Colonic mucosa (tissue), 4 donors: ENCODE results near the gene ATP10A. TPM values are rescaled to one million over a fixed set of nuclear protein-coding genes. Genes with fewer than 3 reads are reported as not detected.

Source experiments
- DNase-seq: peaks from one replicate; pipeline ENCODE4 v3.0.0-alpha.2; 2020
- H3K27ac ChIP-seq: fragments of 200-600 bp; one replicate; pipeline ENCODE4 v1.8.0; 2021
- H3K27me3 ChIP-seq: fragments of 200-600 bp; one replicate; pipeline ENCODE4 v1.8.0; 2021
- H3K36me3 ChIP-seq: fragments of 200-600 bp; one replicate; pipeline ENCODE4 v1.8.0; 2021
- H3K4me1 ChIP-seq: fragments of 200-600 bp; one replicate; pipeline ENCODE4 v1.8.0; 2021; ENCODE audit warnings: mild to moderate bottlenecking
- H3K4me3 ChIP-seq: fragments of 200-600 bp; one replicate; pipeline ENCODE4 v1.8.0; 2021
- H3K9ac ChIP-seq, 2 donors: one replicate each; pipeline ENCODE4 v1.7.0; 2013; ENCODE audit warnings: control low read depth in 2 of 2, low read depth in 2 of 2, low read length in 2 of 2
- H3K9me3 ChIP-seq: fragments of 200-600 bp; one replicate; pipeline ENCODE4 v1.8.0; 2021
- intact Hi-C: fragments of 100-400 bp; cut with DNase I; formaldehyde crosslinking; loops from one replicate; pipeline ENCODE4 v1.14.1; 2022
- total RNA-seq, 2 donors: library from RNA; stranded (reverse); fragmentation: NEBNext Ultra II Directional in 1 of 2; extraction: Animal tissue kit (Norgen Biotek cat#: 25700) in 1 of 2; gene quantifications; one replicate each; pipeline ENCODE4 v1.2.1, GENCODE V29; 2021
- TF ChIP-seq, protein P1 (sequence below): fragments of 200-600 bp; IDR thresholded peaks from one replicate; pipeline ENCODE4 v1.8.0; 2022; ENCODE audit warnings: antibody characterized with exemption, mild to moderate bottlenecking
- donor health status: healthy.
- donor health status: DM: no; HTN: no; CAD: no.
- donor health status: DM: no; HTN: no; CAD: no.

ATP10A gene
- total RNA-seq, 2 donors from 2014 or later: 0.89 to 1.0 TPM

DNA sequence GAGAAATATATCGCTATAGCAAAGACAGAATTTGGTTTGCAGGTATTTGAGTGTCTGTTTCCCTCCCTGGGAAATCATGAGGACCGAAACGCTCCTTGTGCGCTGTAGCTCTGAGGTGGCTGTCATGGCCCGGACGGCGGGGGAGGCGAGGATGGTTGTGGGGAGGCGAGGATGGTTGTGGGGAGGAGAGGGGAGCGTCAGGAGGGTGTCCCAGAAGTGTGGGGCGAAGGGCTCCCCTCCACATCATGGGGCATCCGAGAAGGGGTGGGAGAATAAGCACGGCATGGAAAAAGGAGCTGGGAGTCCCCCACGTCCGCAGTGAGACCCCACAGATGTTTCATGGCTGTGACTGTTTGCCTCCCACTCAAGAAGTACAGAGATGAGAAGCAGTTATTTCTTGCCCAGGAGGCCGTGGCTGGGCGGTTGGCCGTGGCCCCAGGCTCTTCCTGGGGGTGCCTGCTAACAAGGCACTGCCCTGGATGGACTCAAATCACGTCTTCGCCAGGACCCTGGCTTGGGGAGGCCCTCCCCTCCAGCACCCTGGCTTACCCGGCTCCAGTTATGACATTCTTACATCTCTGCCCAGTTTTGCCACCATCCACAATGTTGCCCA is 947 bp upstream of the ATP10A start:
- Histone ChIP-seq H3K4me1 (no peaks in the 10 kb centered on the region), H3K27me3 (no peaks in the 10 kb centered on the region), H3K9ac (no peak overlapping the region), H3K4me3 (peak overlapping the region; percentile 45), H3K9me3 (no peaks in the 10 kb centered on the region), H3K27ac (no peak overlapping the region), H3K36me3 (no peaks in the 10 kb centered on the region)
- intact Hi-C loops: no loop called here
- DNase-seq: no peak
- TF ChIP-seq, protein P1, sequence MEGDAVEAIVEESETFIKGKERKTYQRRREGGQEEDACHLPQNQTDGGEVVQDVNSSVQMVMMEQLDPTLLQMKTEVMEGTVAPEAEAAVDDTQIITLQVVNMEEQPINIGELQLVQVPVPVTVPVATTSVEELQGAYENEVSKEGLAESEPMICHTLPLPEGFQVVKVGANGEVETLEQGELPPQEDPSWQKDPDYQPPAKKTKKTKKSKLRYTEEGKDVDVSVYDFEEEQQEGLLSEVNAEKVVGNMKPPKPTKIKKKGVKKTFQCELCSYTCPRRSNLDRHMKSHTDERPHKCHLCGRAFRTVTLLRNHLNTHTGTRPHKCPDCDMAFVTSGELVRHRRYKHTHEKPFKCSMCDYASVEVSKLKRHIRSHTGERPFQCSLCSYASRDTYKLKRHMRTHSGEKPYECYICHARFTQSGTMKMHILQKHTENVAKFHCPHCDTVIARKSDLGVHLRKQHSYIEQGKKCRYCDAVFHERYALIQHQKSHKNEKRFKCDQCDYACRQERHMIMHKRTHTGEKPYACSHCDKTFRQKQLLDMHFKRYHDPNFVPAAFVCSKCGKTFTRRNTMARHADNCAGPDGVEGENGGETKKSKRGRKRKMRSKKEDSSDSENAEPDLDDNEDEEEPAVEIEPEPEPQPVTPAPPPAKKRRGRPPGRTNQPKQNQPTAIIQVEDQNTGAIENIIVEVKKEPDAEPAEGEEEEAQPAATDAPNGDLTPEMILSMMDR: no peak

DNA sequence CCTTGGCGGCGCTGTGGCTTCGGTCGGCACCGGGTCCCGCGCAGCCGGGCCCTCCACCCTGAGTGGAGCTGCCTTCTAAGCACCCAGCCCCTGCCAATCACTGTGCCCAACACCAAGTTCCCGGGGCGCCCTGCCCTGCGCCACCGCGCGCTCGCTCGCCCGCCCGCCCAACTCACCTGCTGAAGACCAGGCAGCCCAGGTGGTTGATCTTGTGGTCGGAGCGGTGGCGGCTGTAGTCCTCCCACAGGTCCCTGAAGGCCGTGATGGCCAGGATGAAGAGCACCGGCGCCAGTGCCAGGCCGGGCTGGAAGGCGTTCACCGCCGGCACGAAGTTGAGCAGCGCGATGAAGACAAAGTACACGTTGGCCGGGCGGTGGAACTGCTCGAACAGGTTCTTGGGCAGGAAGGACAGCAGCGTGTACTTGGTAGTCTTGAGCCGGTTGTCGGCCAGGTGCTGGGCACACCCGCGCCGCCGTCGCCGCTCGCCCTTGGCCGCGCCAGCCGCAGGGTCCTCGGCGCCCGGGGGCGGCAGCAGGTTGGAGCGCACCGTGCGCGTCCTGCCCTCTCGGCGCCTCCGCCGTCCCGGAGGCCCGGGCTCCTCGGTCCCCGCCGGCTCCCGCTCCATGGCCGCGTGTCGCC is 536 bp downstream of the ATP10A start:
- DNase-seq: no peak
- Histone ChIP-seq H3K4me3 (peak overlapping the region; percentile 45), H3K4me1 (no peaks in the 10 kb centered on the region), H3K9ac (peak overlapping the region; percentile 55 to 58), H3K36me3 (no peaks in the 10 kb centered on the region), H3K27ac (peak overlapping the region; percentile 47), H3K27me3 (no peaks in the 10 kb centered on the region), H3K9me3 (no peaks in the 10 kb centered on the region)
- TF ChIP-seq, protein P1: no peak
- intact Hi-C loops: no loop called here

DNA sequence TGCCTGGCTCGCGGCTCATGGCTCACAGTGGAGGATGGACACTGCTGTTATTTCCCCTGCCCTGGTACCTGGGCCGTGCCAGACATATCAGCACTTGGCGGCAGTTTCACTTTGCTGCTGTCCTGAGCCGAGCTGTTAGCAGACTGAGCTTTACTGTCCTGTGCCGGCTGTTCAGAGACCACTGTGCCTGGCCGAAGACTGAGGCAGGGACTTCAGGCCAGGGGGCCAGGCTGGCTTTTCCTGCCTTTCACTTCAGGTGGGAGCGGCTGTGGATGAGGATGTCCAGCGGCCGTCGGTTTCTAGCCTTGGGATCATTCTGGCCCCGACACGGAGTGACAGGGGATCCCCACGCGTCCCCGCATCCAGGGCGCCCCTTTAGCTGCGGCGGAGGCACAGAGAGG is 1.1 kb downstream of the ATP10A start:
- H3K9ac ChIP-seq: peak overlapping the region; percentile 55 to 58

DNA sequence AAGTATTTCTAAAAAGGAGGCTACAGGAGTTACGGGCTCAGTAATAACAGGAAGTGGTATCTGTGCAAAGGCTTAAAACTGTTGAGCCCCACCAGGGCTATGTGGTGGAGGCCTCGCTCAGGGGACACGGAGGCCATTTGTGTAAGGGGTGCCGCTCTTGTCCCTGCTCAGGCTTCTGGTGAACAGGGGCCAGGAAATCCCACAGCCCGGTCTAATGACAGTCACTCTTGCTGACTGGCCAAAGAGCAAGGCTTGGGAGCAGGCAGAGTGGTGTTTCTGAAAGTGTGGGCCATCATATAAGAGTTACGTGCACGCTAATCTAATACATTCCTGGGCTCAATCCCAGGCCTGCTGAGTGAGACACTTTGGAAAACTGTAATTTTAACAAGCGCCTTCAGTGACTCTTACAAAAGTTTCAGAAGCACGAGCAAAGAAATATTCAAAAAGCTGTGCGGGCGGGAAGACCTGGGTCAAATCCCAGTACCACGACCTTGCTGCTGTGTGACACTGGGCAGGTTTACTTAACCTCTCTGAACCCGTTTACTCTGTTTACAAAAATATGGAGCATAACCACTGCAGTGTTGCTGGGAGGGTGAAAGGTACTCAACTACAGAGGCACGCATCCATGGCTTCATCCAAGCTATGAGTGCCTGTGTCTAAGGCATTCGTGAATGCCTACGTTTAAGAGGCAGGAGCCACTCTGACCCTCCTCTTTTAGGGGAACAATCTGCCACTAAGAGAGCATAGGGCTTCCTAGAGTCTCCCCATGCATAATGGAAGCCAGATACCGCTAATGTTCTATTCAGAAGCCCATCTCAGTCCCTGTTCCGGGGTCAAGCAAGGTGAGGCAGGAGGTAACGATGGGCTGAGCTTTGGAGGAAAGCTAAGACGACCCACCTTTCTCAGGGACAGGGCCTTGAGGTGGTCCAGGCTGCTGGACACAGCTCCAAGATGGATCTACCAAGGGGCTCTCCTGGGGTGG is 2.0 kb downstream of the ATP10A start:
- H3K27ac ChIP-seq: peak overlapping the region; percentile 47
- TF ChIP-seq, protein P1: no peak
- H3K9me3 ChIP-seq: no peaks in the 10 kb centered on the region
- no peaks in the 10 kb centered on the region for H3K27me3 ChIP-seq
- intact Hi-C loops: no loop called here
- no peak for DNase-seq
- H3K36me3 ChIP-seq: no peaks in the 10 kb centered on the region
- no peaks in the 10 kb centered on the region for H3K4me1 ChIP-seq
- H3K4me3 ChIP-seq: peak overlapping the region; percentile 45
- H3K9ac ChIP-seq: peak overlapping the region; percentile 55 to 58

More for the DNA sequence above, 1.1 kb downstream of the ATP10A start:
- DNase-seq: no peak
- no peaks in the 10 kb centered on the region for H3K9me3 ChIP-seq
- H3K27me3 ChIP-seq: no peaks in the 10 kb centered on the region
- no peaks in the 10 kb centered on the region for H3K36me3 ChIP-seq
- H3K4me3 ChIP-seq: peak overlapping the region; percentile 45
- TF ChIP-seq, protein P1: no peak
- peak overlapping the region; percentile 47 for H3K27ac ChIP-seq
- intact Hi-C loops: no loop called here
- no peaks in the 10 kb centered on the region for H3K4me1 ChIP-seq
